Epithelial cell of esophagus (primary cell): ENCODE data around the gene RBM44.

Experiments
- DNase-seq: peaks from one replicate; pipeline ENCODE4 v3.0.0; 2010; ENCODE audit warnings: low read depth
- H3K4me3 ChIP-seq: 2 replicates; pipeline ENCODE4 v1.5.1; 2011; ENCODE audit warnings: mild to moderate bottlenecking, low read length, control low read depth
- CTCF ChIP-seq: IDR thresholded peaks from 2 replicates; pipeline ENCODE4 v1.5.1; 2011; ENCODE audit warnings: low read depth, mild to moderate bottlenecking, low read length, control low read depth, inconsistent platforms; ENCODE audit not compliant: insufficient read depth; ENCODE audit errors: missing control alignments

Gene RBM44

DNA sequence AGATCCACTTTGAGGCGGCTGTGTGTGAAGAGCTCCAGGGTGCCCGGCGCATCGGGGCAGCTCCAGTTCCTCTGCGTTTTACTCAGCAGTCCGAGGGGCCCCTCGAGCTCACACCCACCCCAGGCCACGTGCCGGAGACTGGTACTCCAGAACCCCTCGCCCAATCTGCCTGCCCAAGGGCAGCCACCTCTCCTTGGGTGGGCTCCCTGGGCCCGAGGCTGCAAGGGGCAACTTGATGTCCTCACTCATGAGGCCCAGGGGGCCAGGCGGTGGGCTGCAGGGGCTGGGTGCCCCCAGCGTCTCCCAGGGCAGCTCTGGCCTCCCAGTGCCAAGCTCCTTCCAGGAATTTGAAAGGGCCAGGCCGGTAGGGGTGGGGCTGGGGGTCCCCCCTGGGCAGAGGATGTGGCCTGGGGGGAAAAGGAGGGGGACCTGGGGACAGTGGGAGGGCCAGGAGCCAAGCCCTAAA is 77.5 kb downstream of the RBM44 start:
- TF ChIP-seq CTCF, result no peak
- DNase-seq, result no peak
- no peak overlapping the region for H3K4me3 ChIP-seq

DNA sequence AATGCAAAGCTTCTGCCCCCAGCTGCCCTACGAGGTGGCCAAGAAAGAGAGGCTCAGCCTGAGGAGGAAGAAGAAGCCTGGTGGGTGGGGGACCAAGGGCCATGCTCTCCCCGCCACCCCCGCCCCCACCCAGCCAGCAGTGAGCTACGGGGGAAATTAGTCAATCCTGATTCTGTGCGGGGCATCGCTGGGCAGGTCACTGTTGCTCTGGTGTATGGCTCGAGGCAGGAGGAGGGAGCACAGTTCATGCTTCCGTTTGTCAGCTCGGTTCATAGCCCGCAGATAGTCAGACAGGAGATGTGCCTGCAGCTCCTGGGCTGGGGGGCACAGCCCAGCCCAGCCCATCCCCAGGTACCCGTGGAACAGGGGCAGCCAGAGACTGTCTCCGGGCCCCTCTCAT is 78.0 kb downstream of the RBM44 start:
- no peak for TF ChIP-seq CTCF
- no peak for DNase-seq
- no peak overlapping the region for H3K4me3 ChIP-seq

DNA sequence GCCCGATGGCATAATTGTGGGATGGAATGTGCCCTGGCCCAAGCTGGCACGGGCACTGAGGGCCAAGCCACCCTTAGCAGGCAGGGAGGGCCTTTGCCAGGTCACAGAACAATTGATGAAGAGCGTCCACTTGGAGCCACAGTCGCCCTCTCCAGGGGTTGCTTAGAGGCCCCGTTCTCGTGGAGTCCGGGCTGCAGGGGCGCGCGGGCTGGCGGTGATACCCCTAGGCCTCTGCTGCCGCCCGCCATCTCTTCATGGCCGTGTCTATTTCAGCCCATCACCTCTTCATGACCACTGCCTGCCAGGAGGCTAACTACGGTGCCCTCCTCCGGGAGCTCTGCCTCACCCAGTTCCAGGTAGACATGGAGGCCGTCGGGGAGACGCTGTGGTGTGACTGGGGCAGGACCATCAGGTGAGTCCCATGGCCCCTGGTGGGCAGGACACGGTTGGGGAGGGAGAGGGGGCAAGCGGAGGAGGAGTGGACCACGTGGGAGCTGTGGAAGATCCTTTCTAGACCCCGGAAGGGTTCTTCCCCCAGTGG is 78.4 kb downstream of the RBM44 start:
- H3K4me3 ChIP-seq, result no peak overlapping the region
- no peak for TF ChIP-seq CTCF
- DNase-seq, result no peak

- no peak overlapping the region for H3K4me3 ChIP-seq
- DNase-seq, result no peak
- TF ChIP-seq CTCF, result no peak
These were observed 79.2 kb downstream of the RBM44 start for GRCh38 chr2:237877576-237878307.

GRCh38 chr2:237878321-237879057 is 79.9 kb downstream of the RBM44 start:
- no peak for DNase-seq
- TF ChIP-seq CTCF, result no peak
- H3K4me3 ChIP-seq, result no peak overlapping the region

DNA sequence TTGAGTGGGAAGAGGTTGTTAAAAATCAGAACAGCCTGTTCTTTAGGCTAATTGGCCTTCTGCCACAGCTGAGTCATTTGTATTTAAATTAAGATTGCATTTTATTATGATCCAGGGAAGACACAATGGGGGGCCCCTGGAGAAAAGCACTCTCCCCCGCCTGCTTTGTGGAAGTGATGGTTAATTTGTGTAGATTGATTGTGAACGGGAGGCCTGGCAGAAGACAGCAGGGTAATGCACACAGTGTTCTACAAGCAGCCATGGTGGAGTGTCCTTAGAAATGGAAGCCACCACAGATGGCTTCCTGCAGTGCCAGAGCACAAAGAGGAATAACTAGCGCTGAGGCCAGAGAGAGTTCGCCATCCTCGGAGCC is 80.5 kb downstream of the RBM44 start:
- no peak overlapping the region for H3K4me3 ChIP-seq
- DNase-seq, result peak; percentile 53
- TF ChIP-seq CTCF, result no peak
